HG03108 (cell line): ENCODE measurements around the gene FHL2.

ENCODE experiments used
- ATAC-seq: cut with Tn5 transposase; IDR thresholded peaks from one replicate; pipeline ENCODE4 v1.9.1; 2021; ENCODE audit warnings: moderate library complexity; ENCODE audit not compliant: unreplicated experiment

The FHL2 gene

GRCh38 chr2:105399207-105399861, 483 bp upstream of the FHL2 start:
- ATAC-seq, result no peak

GRCh38 chr2:105397953-105398335, 907 bp downstream of the FHL2 start:
- ATAC-seq, result no peak

- ATAC-seq, result no peak
These were observed 1.7 kb downstream of the FHL2 start for GRCh38 chr2:105397025-105397722.

- ATAC-seq, result no peak
These were observed 2.4 kb downstream of the FHL2 start for GRCh38 chr2:105396254-105397024.

GRCh38 chr2:105395691-105396090, 3.2 kb downstream of the FHL2 start:
- ATAC-seq, result no peak

GRCh38 chr2:105394951-105395611, 3.8 kb downstream of the FHL2 start:
- no peak for ATAC-seq

GRCh38 chr2:105393373-105394055, 5.3 kb downstream of the FHL2 start:
- no peak for ATAC-seq

GRCh38 chr2:105391763-105392662, 6.8 kb downstream of the FHL2 start:
- ATAC-seq, result no peak

GRCh38 chr2:105391058-105391627, 7.7 kb downstream of the FHL2 start:
- ATAC-seq, result no peak

GRCh38 chr2:105390454-105390853, 8.4 kb downstream of the FHL2 start:
- ATAC-seq, result no peak

- no peak for ATAC-seq
These were observed 9.9 kb downstream of the FHL2 start for GRCh38 chr2:105388971-105389381.

- ATAC-seq, result no peak
These were observed 11.6 kb downstream of the FHL2 start for GRCh38 chr2:105387225-105387624.

GRCh38 chr2:105385731-105386540, 12.9 kb downstream of the FHL2 start:
- no peak for ATAC-seq

- no peak for ATAC-seq
These were observed 14.0 kb downstream of the FHL2 start for GRCh38 chr2:105384861-105385260.

- ATAC-seq, result no peak
These were observed 14.6 kb downstream of the FHL2 start for GRCh38 chr2:105384216-105384615.

- ATAC-seq, result no peak
These were observed 15.3 kb downstream of the FHL2 start for GRCh38 chr2:105383432-105384166.

- no peak for ATAC-seq
These were observed 16.7 kb downstream of the FHL2 start for GRCh38 chr2:105382177-105382576.

- no peak for ATAC-seq
These were observed 17.7 kb downstream of the FHL2 start for GRCh38 chr2:105381101-105381668.
